Epidermal melanocyte (primary cell): ENCODE data around the gene DNAH10.
A peak's percentile ranks its signal among the peaks of the same experiment; 100 is the strongest.
"Not testable (repeated sequence)": the region's sequence is repeated elsewhere in the genome, so short reads cannot be mapped to it uniquely, and the experiment has no call there.

Experiments
- DNase-seq: peaks from one replicate; pipeline ENCODE4 v3.0.0; 2011; ENCODE audit warnings: low spot score; ENCODE audit not compliant: insufficient read length

The DNAH10 gene

DNA sequence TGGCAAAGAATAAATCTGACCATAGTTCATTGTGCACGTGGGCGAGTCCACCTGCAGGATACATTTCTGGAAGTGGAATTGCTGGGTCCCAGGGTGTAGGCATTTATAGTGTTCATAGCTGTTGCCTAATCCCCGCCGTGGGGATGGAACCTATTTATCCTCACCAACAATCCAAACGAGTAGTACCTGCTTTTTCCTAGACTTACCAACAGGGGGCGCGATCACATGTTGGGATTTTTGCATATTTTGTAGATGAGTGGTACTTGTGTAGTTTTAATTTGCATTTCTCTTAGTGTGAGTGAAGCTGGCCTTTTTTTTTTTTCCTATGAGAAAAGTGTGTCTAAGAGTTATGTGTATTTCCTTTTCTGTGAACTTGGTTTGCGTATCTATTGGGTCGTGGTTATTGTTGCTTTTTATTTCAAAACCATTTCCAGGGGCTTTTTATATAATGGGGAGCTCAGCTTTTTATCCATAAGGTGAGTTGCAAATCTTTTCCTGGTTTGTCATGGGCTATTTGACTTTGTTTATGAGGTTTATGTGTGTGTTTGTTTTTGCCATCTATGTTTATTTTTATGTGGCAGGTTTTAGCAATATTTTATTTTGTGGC lies 143.3 kb downstream of the DNAH10 start:
- peak; percentile 31 for DNase-seq

DNA sequence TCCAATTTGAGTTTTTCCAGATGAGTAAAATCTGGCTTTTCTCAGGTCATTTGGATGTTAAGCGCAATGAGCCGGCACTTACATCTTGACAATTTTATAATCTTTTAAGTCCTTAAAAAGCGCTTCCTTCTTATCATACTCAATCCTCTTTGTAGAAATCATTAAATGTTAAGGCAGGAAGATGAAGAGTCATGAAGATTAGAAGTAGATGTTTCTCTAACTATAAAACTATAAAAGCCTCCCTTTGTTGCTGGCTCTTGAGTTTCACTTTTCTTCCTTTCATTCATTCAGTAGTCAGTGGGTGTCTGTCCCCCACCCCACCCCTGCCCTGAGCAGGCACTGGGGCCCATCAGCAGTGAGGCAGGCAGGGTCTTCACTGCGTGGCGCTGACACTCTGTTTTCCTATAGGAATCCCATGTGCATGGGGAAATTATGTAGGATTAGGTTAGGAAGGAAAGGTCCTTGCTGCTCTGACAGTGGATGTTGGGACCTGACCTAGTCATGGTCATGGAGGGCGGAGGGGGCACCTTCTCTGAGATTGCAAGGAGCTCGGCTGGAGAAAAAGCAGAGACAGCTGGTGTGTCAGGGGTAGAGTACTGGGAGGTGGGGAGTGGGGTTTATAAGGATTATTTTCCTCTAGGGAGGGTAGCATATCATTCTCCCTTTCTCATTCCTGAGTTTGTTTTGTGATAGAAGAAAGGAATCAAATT lies 144.8 kb downstream of the DNAH10 start:
- no peak for DNase-seq

DNA sequence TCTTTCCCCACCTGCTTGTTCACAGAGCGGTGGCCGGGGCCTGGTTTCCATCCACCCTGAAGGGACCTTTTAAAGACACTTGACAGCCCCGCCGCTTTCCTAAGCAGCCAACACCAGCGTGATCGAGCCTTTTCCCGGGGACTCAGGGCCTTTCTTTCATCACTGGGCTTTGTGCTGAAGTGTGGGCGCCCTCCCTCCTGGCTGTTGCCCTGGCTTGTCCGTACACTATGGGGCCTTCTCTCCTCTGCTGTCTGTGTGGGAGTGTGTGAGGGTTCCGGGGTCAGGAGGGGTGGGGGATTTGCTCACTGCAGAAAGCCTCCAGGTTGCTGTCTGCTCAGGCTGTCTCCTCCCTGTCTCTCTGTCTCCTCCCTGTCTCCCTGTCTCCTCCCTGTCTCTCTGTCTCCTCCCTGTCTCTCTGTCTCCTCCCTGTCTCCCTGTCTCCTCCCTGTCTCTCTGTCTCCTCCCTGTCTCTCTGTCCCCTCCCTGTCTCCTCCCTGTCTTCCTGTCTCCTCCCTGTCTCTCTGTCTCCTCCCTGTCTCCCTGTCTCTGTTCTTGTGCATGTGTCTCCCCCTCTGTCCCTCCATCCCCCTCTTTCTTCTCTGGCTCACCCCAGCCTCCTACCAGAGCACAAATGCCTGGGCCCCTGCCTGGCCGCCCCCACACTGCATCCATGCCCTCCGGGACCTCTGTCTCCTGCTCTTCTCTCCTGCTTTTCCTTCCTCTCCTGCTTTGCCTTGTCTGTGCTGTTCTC lies 145.8 kb downstream of the DNAH10 start:
- no peak for DNase-seq

DNA sequence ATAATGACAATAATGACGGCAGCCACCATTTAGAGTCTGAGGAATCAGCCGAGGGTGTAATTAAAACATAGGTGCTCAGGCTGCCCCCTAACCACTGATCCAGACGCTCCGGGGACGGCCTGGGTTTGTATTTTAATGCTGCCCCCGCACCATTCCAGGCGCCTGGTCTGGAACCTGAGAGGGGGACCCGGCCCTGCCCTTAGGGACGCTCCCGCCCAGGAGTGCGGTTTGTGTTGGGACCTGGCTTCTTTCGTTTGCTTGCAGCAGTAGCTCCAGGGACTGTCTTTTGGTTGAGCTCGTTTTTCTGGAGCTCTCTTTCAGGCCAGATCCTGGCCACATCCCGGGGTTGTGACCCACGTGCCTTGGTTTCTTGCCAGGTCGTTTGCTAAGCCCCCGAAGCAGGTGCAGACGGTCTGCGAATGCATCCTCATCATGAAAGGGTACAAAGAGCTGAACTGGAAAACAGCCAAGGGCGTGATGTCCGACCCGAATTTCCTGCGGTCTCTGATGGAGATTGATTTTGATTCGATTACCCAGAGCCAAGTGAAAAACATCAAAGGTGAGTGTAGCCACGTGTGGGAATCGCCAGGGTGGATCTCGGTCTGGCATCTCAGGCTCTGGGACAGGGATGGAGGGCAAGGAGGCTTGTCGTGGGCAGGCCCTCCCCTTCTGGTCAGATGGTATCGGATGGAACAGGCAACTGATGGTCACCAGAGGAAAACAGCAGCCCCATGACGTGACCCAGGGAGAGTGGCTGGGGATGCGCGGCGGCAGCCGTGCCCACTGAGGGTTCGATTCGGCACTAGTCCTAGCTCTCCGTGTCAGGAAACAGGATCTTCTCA lies 147.0 kb downstream of the DNAH10 start:
- no peak for DNase-seq

DNA sequence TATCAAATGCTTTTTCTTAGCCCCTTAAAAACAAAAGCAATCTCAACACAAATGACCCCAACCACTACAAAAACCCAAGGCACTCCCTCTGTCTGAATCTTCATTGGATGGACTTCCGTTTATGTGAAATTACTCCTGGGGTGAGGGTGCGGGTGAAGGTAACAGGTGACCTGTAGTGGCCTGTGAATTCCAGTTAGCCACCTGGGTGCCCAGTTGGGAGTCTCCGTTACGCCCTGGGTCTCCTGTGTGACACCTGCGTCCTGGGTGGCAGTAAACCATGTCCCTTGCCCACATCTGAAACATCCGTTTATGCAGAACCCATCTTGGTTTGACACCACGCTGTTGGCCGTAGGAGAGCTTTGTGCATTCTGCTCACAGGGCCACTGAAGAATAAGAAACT lies 148.0 kb downstream of the DNAH10 start:
- DNase-seq = no peak

DNA sequence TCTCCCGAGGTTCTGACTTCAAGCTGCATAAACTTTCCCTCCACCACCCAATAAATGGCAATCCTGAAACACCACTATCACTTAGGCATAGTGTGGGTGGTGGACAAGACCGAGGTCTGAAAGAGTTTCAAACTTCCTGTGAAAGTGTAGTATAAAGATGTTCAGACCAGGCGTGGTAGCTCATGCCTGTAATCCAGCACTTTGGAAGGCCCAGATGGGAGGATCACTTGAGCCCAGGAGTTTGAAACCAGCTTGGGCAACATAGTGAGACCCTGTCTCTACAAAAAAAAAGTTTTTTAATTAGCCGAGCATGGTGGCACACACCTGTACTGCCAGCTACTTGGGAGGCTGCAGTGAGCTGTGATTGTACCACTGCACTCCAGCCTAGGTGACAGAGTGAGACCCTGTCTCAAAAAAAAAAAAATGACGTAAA lies 148.7 kb downstream of the DNAH10 start:
- DNase-seq = no peak

DNA sequence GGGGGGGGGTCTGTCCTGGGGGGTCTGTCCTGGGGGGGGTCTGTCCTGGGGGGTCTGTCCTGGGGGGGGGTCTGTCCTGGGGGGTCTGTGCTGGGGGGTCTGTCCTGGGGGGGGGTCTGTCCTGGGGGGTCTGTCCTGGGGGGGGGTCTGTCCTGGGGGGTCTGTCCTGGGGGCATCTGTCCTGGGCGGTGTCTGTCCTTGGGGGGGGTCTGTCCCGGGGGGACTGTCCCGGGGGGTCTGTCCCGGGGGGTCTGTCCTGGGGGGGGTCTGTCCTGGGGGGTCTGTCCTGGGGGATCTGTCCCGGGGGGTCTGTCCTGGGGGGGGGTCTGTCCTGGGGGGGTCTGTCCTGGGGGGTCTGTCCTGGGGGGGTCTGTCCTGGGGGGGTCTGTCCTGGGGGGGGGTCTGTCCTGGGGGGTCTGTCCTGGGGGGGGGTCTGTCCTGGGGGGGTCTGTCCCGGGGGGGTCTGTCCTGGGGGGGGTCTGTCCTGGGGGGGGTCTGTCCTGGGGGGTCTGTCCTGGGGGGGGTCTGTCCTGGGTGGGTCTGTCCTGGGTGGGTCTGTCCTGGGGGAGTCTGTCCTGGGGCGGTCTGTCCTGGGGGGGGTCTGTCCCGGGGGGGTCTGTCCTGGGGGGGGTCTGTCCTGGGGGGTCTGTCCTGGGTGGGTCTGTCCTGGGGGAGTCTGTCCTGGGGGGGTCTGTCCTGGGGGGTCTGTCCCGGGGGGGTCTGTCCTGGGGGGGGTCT lies 149.7 kb downstream of the DNAH10 start:
- not testable (repeated sequence) for DNase-seq

DNA sequence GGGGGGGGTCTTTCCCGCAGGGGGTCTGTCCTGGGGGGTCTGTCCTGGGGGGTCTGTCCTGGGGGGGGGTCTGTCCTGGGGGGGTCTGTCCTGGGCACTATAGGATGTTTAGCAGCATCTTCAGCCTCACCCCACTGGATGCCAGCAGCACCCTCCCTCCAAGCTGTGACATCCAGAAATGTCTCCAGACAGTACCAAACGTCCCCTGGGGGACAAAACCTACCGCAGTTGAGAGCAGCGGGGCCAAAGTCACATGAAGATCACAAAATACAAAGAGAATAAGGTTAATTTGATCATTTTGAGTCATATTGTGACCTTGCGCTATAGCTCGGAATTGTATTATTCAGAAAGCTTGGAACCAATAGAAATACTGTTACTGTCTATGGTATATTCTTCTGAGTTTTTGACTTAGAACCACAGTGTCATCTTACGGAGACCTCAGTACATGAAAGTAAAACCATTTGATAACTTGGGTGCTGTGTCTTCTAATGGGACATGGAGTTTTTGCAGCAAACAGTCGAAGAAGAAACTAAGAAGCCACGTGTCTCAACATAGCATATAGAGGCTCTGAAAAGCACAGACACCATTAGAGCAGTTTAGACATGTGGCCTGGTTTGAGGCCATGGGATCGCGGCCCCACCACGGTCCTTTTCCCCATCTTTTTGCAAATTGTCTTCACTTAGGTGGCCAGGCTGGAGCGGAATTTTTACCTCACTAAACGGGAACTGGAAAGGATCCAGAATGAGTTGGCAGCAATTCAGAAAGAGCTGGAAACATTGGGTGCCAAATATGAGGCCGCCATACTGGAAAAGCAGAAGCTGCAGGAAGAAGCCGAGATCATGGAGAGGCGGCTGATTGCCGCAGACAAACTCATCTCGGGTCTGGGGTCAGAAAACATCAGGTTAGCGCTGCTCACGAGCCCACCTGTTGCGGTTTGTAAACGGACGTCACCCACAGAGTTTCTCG lies 150.6 kb downstream of the DNAH10 start:
- no peak for DNase-seq

DNA sequence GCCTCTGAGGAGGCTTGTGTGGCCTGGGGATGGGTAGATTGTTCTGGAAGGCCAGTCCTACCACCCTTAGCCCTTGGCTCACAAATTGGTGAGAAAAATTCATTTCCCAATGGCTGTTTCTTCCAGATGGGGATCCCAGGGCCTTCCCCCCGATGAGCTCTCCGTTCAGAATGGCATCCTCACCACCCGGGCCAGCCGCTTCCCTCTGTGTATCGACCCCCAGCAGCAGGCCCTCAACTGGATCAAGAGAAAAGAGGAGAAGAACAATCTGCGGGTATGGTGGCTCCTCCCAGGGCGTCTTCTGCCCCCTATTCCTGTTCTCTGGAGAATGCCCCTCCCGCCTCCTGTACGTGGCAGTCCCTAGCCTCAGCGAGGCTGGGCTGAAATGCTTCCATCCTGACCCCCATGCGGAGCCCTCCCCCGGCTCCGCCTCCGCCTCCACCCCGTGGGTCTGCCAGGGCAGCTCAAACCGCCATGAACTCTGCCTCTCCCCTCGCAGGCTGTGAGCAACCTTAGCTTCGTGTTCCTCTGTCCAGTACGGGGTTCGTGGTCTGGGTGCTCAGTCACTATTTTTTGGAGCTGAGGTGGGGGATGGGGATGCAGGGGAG lies 152.7 kb downstream of the DNAH10 start:
- DNase-seq = no peak

DNA sequence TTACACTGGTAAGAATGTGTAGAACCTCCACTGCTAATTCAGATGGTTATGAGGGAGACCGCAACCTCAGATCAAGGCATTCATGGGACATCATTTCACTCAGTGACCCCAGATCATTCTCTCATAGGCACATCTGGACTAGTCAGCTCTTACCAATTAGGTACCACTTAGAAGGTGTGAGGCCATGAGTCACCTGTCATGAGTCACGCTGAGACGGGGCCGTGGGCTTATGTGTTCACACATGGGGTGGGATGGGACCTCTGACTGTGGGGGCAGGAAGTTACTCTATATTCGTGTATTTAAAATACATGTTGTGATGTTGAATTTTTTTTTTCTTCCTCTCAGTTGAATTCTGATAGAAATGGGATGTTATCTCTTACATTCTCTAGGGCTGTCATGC lies 154.6 kb downstream of the DNAH10 start:
- no peak for DNase-seq

DNA sequence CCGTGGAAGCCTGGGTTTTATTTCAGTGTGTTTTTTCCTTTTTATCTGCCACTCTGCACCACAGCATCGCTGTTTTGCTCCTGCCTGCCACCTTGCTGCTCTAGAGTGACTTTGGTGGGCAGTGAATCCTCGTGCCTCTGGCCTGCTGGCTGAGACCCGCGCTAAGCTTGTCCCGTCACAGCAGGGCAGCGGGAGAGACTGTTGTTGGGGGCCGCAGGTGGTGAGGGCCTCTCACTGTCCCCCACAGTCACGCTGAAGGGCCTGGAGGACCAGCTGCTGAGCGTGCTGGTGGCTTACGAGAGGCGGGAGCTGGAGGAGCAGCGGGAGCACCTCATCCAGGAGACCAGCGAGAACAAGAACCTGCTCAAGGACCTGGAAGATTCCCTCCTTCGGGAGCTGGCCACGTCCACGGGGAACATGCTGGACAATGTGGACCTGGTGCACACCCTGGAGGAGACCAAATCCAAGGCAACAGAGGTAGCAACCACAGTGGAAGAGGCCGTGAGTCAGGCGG lies 155.3 kb downstream of the DNAH10 start:
- DNase-seq = no peak

DNA sequence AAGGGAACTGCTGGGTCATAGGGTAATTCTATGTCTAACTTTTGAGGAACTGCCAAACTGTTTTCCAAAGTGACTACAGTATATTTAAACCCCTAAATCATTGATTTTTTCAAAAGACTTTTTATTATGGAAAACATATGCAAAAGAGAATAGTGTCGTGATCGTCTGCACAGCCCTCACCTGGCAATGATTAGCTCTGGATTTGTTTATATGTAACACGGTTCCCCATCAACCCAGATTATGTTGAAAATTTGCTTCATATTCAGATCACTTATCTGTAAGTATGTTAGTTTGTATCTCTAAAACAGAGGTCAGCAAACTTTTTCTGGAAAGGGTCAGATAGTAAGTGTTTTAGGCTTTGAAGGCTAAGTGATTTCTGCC lies 157.9 kb downstream of the DNAH10 start:
- DNase-seq = no peak

DNA sequence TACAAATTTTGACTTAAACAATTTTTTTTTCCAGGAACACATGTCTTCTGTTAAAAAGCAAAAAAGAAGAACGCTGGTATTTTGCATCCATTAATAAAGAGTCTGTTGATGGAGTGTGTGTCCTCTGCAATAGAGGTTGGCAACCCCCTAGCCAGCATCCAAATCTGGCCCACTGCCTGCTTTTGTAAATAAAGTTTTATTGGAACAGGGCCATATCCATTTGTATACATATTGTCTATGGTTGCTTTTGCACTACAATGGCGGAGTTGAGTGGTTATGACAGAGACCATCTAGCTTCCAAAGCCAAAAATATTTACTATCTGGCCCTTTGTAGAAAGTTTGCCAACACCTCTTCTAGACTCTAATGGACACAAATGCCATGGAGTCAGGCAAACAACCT lies 160.9 kb downstream of the DNAH10 start:
- DNase-seq = no peak

DNA sequence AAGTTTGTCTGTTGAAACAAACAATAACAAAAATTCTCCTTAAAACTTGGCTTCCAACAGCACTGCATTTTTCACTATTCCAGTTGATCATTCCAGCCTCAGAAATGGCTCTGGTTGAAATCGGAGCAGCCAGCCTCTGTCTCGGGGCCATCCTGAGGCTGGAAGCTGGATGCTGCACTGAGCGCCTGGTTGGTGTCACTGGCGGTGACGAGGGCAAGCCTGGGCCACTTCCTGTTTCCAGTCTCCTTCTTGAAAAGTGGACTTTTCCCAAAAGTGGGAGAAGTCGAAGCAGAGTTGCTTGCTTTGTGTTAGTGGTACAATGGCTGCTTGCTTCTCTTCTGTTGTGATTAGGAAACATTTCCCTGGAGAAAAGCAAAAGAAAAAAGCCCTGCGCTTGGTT lies 161.8 kb downstream of the DNAH10 start:
- DNase-seq = no peak

DNA sequence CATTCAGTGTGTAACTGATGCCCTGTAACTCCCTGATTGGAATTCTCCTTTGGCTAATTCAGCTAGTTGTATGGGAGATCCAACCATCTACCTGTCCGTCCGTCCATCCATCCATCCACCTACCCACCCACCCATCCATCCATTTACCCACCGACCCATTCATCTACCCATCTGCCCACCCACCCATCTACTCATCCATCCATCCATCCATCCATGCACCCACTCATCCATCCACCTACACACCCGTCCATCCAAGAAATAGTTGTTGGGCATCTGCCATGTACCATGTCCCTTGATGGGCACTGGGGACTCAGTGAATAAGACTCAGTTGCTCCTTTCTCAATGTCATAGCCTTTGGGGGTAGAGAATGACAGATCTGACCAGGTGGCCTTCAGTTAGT lies 162.4 kb downstream of the DNAH10 start:
- no peak for DNase-seq

DNA sequence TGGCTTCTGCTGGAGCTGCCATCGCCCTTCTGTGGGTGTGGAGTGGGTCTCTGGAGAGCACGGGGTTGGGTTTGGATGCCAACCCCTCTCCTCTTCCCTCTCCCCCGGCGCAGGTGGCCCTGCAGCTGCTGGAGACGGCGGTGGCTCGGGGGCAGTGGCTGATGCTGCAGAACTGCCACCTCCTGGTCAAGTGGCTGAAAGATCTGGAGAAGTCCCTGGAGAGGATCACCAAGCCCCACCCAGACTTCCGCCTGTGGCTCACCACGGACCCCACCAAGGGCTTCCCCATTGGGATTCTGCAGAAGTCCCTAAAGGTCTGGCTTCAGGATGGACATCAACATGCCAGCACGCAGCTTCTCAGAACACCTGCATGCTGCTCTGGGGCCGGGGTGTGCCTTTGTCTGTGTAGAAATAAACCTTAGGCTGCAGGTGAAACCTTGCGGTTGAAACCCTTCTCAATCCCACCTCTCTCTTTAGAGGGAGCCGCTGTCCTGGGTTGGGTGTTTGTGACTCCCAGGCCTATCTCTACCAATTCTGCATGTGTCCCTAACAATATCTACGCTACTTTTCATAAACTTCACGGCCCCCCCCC lies 166.3 kb downstream of the DNAH10 start:
- DNase-seq = no peak

DNA sequence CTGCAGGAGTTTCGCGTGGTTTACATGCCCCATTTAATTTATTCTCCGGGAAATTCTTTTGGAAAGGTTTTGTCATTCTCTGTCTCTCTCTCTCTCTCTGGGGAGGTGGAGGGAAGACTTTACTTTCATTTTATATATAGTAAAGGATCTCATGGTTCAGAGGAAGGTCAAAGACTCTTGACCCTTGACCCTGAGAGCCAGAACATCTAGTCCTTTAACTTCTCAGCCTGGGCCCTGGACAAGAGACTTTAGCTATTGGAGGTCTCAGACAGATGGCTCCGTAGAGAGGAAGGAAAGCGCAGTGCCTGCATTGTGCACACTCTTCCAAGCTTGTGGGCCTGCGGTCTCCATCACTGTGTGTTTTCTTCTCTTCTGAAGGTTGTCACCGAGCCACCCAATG lies 166.8 kb downstream of the DNAH10 start:
- DNase-seq = no peak

DNA sequence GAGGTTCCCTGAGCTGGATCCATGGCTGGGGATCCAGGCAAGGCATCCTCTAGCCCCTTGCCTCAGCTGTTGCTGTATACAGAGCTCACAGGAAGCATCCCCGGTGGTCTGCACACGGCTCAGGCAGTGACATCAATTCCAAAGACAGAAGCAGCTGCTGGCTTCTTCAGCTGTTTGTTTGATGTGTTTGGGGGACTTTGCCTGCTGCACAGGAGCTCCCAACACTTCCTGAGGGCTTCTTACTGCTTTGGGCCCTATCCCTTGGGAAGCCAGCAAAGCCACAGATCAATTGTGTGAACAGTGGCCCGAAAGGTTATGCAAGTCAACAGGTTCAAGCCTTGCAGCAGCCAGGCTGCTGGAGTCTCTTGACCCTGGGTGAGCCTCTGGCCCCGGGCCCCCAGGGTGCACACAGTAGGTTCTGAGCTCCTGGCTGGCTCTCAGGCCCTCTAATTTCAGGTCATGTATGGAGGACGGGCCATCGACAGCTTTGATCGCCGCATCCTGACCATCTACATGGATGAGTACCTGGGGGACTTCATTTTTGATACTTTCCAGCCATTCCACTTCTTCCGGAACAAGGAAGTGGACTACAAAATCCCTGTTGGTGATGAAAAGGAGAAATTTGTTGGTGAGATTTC lies 168.0 kb downstream of the DNAH10 start:
- no peak for DNase-seq
